Upper lobe of left lung (tissue), 4 donors: ENCODE data around the gene TRAF2.

ENCODE experiments used
- POLR2A ChIP-seq, 4 donors: fragments of 450-650 bp; IDR thresholded peaks; one replicate each; pipeline ENCODE4 v1.5.1; 2016 to 2017; ENCODE audit warnings: antibody characterized with exemption in 4 of 4, mild to moderate bottlenecking in 2 of 4
- POLR2AphosphoS5 ChIP-seq, 2 donors: sonication (generic); formaldehyde crosslinking; IDR thresholded peaks; one replicate each; pipeline ENCODE4 v1.5.1; 2017; ENCODE audit warnings: antibody characterized with exemption in 2 of 2
- TF ChIP-seq, protein P1 (sequence below), 6 experiments: fragments of 450-650 bp in 4 of 6; fragments of 200-600 bp in 2 of 6; sonication (generic) in 2 of 6; IDR thresholded peaks; one replicate each; pipeline ENCODE4 v1.5.1; 2016 to 2019; ENCODE audit warnings: antibody characterized with exemption in 6 of 6

- TF ChIP-seq, protein P1, sequence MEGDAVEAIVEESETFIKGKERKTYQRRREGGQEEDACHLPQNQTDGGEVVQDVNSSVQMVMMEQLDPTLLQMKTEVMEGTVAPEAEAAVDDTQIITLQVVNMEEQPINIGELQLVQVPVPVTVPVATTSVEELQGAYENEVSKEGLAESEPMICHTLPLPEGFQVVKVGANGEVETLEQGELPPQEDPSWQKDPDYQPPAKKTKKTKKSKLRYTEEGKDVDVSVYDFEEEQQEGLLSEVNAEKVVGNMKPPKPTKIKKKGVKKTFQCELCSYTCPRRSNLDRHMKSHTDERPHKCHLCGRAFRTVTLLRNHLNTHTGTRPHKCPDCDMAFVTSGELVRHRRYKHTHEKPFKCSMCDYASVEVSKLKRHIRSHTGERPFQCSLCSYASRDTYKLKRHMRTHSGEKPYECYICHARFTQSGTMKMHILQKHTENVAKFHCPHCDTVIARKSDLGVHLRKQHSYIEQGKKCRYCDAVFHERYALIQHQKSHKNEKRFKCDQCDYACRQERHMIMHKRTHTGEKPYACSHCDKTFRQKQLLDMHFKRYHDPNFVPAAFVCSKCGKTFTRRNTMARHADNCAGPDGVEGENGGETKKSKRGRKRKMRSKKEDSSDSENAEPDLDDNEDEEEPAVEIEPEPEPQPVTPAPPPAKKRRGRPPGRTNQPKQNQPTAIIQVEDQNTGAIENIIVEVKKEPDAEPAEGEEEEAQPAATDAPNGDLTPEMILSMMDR (IDR thresholded peaks at IDR 0.05), result no peak
- TF ChIP-seq POLR2A (IDR thresholded peaks at IDR 0.05) (no peak), POLR2AphosphoS5 (IDR thresholded peaks at IDR 0.05) (no peak)
Measured at GRCh38 chr9:136915632-136916329, 29.5 kb downstream of the TRAF2 start.
